ENCODE results near the gene PPEF1.

PPEF1 gene

DNA sequence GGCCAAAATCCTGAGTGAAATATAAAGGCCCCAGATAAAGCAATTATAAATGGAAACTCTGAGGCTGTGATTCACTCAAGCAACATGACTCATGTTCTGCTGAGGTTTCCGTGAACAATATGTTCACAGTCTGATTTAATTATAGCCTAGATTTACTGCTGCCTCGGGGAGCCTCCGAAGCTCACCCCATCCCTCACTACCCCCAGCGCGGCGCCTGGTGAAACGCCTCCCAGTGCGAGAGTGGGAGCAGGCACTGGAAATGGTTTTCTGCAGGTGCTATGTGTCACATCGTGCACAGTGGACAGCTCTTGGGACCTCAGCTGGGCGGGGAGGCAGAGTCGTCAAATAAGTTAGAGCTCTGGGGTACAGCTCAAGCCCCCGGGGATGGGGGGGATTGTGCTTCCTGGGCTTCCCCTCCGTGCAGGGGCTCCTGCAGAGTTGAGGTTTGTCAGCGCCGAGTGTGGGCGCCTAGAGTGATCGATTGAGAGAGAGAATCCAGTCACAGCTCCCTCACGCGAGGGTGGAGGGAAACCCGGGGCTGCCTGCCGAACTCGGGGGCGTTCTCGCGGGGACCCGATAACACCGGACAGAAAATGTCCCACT lies 165.8 kb downstream of the PPEF1 start:
- in situ Hi-C loops (cut with HindIII; ENCODE audit: low pct_ligation_motif_present, low sequenced_read_pairs): no loop called here
- TF ChIP-seq, protein P1, sequence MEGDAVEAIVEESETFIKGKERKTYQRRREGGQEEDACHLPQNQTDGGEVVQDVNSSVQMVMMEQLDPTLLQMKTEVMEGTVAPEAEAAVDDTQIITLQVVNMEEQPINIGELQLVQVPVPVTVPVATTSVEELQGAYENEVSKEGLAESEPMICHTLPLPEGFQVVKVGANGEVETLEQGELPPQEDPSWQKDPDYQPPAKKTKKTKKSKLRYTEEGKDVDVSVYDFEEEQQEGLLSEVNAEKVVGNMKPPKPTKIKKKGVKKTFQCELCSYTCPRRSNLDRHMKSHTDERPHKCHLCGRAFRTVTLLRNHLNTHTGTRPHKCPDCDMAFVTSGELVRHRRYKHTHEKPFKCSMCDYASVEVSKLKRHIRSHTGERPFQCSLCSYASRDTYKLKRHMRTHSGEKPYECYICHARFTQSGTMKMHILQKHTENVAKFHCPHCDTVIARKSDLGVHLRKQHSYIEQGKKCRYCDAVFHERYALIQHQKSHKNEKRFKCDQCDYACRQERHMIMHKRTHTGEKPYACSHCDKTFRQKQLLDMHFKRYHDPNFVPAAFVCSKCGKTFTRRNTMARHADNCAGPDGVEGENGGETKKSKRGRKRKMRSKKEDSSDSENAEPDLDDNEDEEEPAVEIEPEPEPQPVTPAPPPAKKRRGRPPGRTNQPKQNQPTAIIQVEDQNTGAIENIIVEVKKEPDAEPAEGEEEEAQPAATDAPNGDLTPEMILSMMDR (IDR thresholded peaks at IDR 0.05; ENCODE audit: low read depth, low read length, missing control alignments): no peak
- DNase-seq: peak; percentile 51
- Histone ChIP-seq H3K36me3 (replicated peaks) (no peaks in the 10 kb centered on the region), H3K27ac (peak overlapping the region; percentile 53), H3K27me3 (replicated peaks) (no peaks in the 10 kb centered on the region), H3K4me3 (ENCODE audit: low read depth, low read length) (peak overlapping the region; percentile 15)

DNA sequence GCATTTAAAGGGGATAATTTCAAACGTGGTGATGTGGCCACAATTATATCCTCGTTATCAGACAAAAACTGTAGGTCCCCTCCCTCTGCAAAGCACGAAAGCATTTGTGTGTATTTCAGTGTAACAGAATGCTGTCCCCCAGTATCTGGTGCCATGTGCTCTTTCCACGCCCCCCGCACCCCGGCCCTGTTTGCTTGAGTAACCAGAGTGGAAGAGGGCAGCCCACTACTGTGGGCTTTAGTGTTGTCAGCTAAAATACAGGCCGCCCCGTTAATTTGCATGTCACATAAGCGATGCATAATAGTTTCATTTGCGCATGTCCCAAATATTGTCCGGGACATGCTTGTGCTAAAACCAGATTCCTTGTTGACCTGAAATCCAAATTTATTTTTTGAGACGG lies 166.4 kb downstream of the PPEF1 start:
- no peak for DNase-seq
- in situ Hi-C loops (cut with HindIII; ENCODE audit: low pct_ligation_motif_present, low sequenced_read_pairs): no loop called here
- TF ChIP-seq, protein P1 (IDR thresholded peaks at IDR 0.05; ENCODE audit: low read depth, low read length, missing control alignments): no peak
- Histone ChIP-seq H3K27me3 (replicated peaks) (no peaks in the 10 kb centered on the region), H3K4me3 (ENCODE audit: low read depth, low read length) (no peak overlapping the region), H3K36me3 (replicated peaks) (no peaks in the 10 kb centered on the region), H3K27ac (no peak overlapping the region)

DNA sequence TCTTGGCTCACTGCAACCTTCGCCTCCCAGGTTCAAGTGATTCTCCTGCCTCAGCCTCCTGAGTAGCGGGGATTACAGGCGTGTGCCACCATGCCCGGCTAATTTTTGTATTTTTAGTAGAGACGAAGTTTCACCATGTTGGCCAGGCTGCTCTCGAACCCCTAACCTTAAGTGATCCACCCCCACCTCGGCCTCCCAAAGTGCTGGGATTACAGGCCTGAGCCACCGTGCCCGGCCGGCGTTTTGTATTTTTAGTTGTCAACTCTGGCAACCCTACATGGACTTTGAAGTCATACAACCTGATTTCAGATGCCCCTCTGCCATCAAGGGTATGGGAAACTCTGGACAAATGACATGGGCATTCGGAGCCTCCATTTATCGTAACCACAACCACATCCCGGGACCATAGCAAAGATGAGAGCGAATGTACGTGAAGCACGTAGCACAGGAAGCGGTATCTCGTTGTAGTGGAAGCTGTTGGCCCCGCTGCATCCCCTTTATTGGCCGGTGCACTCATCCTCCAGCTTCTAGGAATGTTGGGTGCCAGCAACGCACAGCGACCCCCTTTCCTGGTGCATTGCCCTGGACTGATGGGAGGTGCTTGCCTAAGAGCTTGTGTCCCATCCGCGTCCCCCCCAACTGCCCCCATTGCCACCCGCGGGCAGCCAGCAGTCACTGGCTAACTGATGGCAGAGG lies 167.3 kb downstream of the PPEF1 start:
- no peak overlapping the region for H3K4me3 ChIP-seq (ENCODE audit: low read depth, low read length)
- H3K27ac ChIP-seq: no peak overlapping the region
- no peaks in the 10 kb centered on the region for H3K36me3 ChIP-seq (replicated peaks)
- in situ Hi-C loops (cut with HindIII; ENCODE audit: low pct_ligation_motif_present, low sequenced_read_pairs): no loop called here
- no peaks in the 10 kb centered on the region for H3K27me3 ChIP-seq (replicated peaks)
- no peak for DNase-seq
- TF ChIP-seq, protein P1 (IDR thresholded peaks at IDR 0.05; ENCODE audit: low read depth, low read length, missing control alignments): no peak

DNA sequence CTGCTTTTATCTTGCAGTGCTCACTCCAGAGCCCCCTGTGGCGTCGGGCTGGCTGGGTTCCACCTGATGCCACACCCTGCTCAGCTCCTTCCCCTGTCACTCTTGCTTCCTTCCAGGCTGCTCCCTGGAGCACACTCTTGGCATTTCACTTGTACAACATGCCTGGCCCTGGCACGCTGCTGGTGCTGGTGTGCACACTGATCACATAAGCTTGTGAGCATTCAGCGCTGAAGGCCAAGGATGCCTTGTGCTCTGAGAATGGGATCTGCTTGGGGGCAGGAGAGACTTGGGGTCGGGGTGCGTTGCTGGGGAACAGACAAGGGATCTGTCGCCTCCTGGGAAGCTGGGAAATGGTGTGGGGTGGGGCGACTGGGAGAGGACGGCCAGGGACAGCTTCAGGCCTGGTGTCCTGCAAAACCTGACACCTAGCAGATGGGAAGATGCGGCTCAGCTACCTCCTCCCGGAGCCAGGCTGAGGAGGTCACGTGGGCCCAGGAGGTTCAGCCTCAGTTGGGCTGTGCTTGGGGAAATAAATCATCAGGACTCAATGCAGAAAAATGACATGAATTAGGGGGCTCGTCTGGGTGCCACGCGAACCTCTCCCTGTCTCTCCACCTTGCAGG lies 167.9 kb downstream of the PPEF1 start:
- Histone ChIP-seq H3K36me3 (replicated peaks) (no peaks in the 10 kb centered on the region), H3K27me3 (replicated peaks) (no peaks in the 10 kb centered on the region), H3K27ac (no peak overlapping the region), H3K4me3 (ENCODE audit: low read depth, low read length) (no peak overlapping the region)
- in situ Hi-C loops (cut with HindIII; ENCODE audit: low pct_ligation_motif_present, low sequenced_read_pairs): no loop called here
- TF ChIP-seq, protein P1 (IDR thresholded peaks at IDR 0.05; ENCODE audit: low read depth, low read length, missing control alignments): no peak
- DNase-seq: no peak

DNA sequence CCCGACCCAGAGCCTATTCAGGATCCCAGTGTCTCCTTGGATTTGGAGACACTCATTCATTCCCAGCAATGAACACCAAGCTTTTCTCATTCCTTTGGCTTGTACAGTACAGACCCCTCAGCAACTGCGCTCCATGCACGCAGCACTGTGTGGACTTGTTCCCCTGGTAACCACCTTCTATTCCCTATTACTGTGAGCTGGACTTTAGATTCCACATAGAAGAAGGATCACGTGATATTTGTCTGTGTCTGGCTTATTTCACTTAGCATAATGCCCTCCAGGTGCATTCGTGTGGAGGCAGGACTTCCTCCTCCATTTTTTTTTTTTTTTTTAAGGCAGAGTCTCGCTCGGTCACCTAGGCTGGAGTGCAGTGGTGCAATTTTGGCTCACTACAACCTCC lies 170.0 kb downstream of the PPEF1 start:
- H3K36me3 ChIP-seq (replicated peaks): no peaks in the 10 kb centered on the region
- DNase-seq: no peak
- in situ Hi-C loops (cut with HindIII; ENCODE audit: low pct_ligation_motif_present, low sequenced_read_pairs): no loop called here
- TF ChIP-seq, protein P1 (IDR thresholded peaks at IDR 0.05; ENCODE audit: low read depth, low read length, missing control alignments): no peak
- H3K27me3 ChIP-seq (replicated peaks): no peaks in the 10 kb centered on the region
- no peak overlapping the region for H3K27ac ChIP-seq
- no peak overlapping the region for H3K4me3 ChIP-seq (ENCODE audit: low read depth, low read length)

All from brain microvascular endothelial cell (primary cell).